GM12865 (cell line): Measurements from ENCODE around the gene RAB13.

Source experiments
- DNase-seq: peaks from one replicate; pipeline ENCODE4 v3.0.0; 2010; ENCODE audit warnings: low read depth
- H3K4me3 ChIP-seq: 2 replicates; pipeline ENCODE4 v1.5.1; 2011; ENCODE audit warnings: mild to moderate bottlenecking, low read depth, low read length, control low read depth
- TF ChIP-seq, protein P1 (sequence below): IDR thresholded peaks from 2 replicates; pipeline ENCODE4 v1.5.1; 2011; ENCODE audit warnings: low read length, control low read depth, low read depth, inconsistent platforms; ENCODE audit not compliant: insufficient read depth; ENCODE audit errors: missing control alignments

The RAB13 gene

DNA sequence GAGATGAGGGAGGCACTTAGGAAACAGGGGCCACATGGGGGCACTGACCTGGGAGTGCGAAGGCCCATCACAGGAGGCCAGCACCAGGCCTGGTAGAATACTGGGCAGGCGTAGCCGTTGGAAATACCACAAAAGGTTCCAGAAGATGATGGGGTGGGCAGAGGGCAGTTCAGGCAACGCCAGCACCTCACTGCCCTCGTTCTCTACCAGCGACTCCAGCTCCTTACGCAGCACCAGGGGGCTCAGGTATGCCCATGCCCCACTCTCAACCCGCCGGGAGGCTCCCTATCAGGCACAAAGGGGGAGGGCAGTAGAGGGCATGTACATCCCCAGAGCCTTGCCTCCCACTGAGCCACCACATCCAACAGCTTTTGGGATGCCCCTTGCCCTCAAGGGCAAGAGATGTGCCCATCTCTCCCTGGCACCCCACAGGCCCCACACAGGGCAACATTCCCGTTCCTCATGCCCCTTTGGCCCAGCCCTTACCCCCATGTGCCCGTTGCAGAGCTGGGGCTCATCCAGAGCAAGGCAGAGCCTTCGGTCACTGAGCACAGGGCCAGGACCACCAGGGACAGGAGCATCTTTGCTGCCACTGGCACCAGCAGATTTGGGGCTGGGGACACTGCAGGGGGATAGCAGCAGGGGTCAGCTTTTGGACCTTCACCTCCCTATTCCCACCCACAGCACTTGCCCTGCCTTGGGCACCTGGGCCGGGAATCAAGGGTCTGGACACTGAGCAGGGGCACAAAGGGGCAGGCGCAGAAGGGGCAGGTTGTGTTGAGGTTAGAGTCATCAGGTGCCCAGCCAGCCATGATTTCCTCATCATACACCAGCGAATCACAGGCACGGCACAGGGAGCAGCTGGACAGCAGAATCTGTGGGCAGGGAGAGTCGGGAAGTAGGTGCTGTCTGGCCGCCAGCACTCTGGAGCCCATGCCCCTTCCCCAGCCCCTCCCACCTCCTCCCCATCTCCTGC lies 53.7 kb downstream of the RAB13 start:
- TF ChIP-seq, protein P1, sequence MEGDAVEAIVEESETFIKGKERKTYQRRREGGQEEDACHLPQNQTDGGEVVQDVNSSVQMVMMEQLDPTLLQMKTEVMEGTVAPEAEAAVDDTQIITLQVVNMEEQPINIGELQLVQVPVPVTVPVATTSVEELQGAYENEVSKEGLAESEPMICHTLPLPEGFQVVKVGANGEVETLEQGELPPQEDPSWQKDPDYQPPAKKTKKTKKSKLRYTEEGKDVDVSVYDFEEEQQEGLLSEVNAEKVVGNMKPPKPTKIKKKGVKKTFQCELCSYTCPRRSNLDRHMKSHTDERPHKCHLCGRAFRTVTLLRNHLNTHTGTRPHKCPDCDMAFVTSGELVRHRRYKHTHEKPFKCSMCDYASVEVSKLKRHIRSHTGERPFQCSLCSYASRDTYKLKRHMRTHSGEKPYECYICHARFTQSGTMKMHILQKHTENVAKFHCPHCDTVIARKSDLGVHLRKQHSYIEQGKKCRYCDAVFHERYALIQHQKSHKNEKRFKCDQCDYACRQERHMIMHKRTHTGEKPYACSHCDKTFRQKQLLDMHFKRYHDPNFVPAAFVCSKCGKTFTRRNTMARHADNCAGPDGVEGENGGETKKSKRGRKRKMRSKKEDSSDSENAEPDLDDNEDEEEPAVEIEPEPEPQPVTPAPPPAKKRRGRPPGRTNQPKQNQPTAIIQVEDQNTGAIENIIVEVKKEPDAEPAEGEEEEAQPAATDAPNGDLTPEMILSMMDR = no peak
- no peak overlapping the region for H3K4me3 ChIP-seq
- no peak for DNase-seq
